KMS-11 (cell line): Measurements from ENCODE around the gene MAL.

Source experiments
- H2AFZ ChIP-seq: fragments of 200-600 bp; sonication (generic); 2 replicates; pipeline ENCODE4 v1.6.1; 2016; ENCODE audit warnings: antibody characterized with exemption, mixed run types, low read depth
- H3K27ac ChIP-seq: fragments of 200-600 bp; sonication (generic); 2 replicates; pipeline ENCODE4 v1.6.1; 2016; ENCODE audit warnings: mild to moderate bottlenecking, mixed run types
- H3K27me3 ChIP-seq: fragments of 200-600 bp; sonication (generic); 2 replicates; pipeline ENCODE4 v1.6.1; 2017; ENCODE audit warnings: mild to moderate bottlenecking, low read depth, mixed run types, moderate library complexity; ENCODE audit not compliant: insufficient read depth
- H3K36me3 ChIP-seq: fragments of 200-600 bp; sonication (generic); 2 replicates; pipeline ENCODE4 v1.6.1; 2017; ENCODE audit warnings: mild to moderate bottlenecking, mixed run types; ENCODE audit not compliant: insufficient read depth
- H3K4me1 ChIP-seq: fragments of 200-600 bp; sonication (generic); 2 replicates; pipeline ENCODE4 v1.6.1; 2016; ENCODE audit warnings: mild to moderate bottlenecking, low read depth, mixed run types; ENCODE audit not compliant: poor library complexity, severe bottlenecking
- H3K4me2 ChIP-seq: fragments of 200-600 bp; sonication (generic); 2 replicates; pipeline ENCODE4 v1.7.0; 2016; ENCODE audit warnings: mild to moderate bottlenecking, mixed run types
- H3K4me3 ChIP-seq: fragments of 200-600 bp; sonication (generic); IDR thresholded peaks from 2 replicates; pipeline ENCODE4 v1.6.1; 2017; ENCODE audit warnings: low read depth, low read length, mixed read lengths; ENCODE audit not compliant: insufficient read depth
- H3K79me2 ChIP-seq: fragments of 200-600 bp; sonication (generic); 2 replicates; pipeline ENCODE4 v1.6.1; 2016; ENCODE audit warnings: low read depth, mixed run types; ENCODE audit not compliant: insufficient read depth
- H3K9ac ChIP-seq: fragments of 200-600 bp; sonication (generic); 2 replicates; pipeline ENCODE4 v1.6.1; 2016; ENCODE audit warnings: mild to moderate bottlenecking, mixed run types
- H4K20me1 ChIP-seq: fragments of 200-600 bp; sonication (generic); 2 replicates; pipeline ENCODE4 v1.6.1; 2016; ENCODE audit warnings: mild to moderate bottlenecking, mixed run types; ENCODE audit not compliant: insufficient read depth
- CTCF ChIP-seq: fragments of 200-600 bp; sonication (generic); conservative IDR thresholded peaks from 2 replicates; pipeline ENCODE4 v1.6.1; 2017; ENCODE audit warnings: low read depth, mild to moderate bottlenecking, antibody characterized with exemption, low read length, moderate library complexity, mixed read lengths

Gene MAL

GRCh38 chr2:95072424-95072823 is 46.9 kb downstream of the MAL start:
- no peak overlapping the region for H3K4me2 ChIP-seq
- no peak overlapping the region for H3K9ac ChIP-seq
- no peaks in the 10 kb centered on the region for H3K79me2 ChIP-seq
- H3K36me3 ChIP-seq, result no peaks in the 10 kb centered on the region
- H3K27me3 ChIP-seq, result no peaks in the 10 kb centered on the region
- no peaks in the 10 kb centered on the region for H4K20me1 ChIP-seq
- H3K27ac ChIP-seq, result no peak overlapping the region
- H2AFZ ChIP-seq, result no peak overlapping the region
- no peak for TF ChIP-seq CTCF
- no peak overlapping the region for H3K4me3 ChIP-seq
- H3K4me1 ChIP-seq, result no peaks in the 10 kb centered on the region

DNA sequence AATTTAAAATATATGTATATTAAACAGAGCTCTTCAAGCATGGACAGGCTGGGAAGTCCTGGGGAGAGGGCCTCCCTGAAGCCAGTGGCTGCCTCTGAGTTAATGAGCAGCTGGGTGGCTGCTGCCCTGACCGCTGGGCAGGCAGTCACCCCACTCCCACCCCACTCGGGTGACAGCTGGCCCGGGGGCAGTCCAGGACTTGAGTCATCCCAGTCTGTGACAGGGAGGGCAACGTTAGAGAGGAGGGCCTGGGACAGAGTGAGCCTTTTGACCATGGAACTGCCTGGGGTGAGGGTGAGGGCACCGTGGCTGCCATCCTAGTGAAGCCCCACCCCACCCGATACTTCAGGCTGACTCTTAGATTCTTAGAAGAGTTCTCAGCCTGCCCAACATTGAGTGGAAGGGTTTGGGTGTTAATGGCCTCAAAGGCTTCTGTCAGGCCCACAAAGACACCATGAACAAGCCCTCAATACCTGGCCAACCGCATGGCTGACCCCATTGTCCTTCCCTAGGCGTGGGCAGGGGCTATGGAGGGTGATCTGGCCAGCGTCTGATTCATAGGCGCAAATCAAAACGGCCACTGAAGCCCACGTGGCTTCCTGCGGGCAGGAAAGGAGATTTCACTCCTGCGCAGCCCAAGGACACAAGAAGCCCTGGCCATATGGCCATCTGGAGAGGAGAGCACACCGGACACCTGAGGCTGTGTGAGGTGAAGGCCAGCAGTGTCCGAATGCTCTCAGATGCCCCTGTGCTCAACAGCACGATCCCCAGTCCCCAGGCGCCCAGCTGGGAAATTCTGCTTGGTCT is 48.6 kb downstream of the MAL start:
- Histone ChIP-seq H3K9ac (no peak overlapping the region), H3K79me2 (no peaks in the 10 kb centered on the region), H2AFZ (no peak overlapping the region), H3K4me3 (no peak overlapping the region), H3K36me3 (no peaks in the 10 kb centered on the region), H3K27me3 (no peaks in the 10 kb centered on the region), H3K27ac (no peak overlapping the region), H3K4me2 (no peak overlapping the region), H3K4me1 (no peaks in the 10 kb centered on the region), H4K20me1 (no peaks in the 10 kb centered on the region)
- no peak for TF ChIP-seq CTCF

GRCh38 chr2:95074663-95075439 is 49.3 kb downstream of the MAL start:
- Histone ChIP-seq H3K36me3 (no peaks in the 10 kb centered on the region), H3K4me2 (no peak overlapping the region), H4K20me1 (no peaks in the 10 kb centered on the region), H3K4me3 (no peak overlapping the region), H2AFZ (no peak overlapping the region), H3K27me3 (no peaks in the 10 kb centered on the region), H3K79me2 (no peaks in the 10 kb centered on the region), H3K4me1 (no peaks in the 10 kb centered on the region), H3K9ac (no peak overlapping the region), H3K27ac (no peak overlapping the region)
- TF ChIP-seq CTCF, result no peak

DNA sequence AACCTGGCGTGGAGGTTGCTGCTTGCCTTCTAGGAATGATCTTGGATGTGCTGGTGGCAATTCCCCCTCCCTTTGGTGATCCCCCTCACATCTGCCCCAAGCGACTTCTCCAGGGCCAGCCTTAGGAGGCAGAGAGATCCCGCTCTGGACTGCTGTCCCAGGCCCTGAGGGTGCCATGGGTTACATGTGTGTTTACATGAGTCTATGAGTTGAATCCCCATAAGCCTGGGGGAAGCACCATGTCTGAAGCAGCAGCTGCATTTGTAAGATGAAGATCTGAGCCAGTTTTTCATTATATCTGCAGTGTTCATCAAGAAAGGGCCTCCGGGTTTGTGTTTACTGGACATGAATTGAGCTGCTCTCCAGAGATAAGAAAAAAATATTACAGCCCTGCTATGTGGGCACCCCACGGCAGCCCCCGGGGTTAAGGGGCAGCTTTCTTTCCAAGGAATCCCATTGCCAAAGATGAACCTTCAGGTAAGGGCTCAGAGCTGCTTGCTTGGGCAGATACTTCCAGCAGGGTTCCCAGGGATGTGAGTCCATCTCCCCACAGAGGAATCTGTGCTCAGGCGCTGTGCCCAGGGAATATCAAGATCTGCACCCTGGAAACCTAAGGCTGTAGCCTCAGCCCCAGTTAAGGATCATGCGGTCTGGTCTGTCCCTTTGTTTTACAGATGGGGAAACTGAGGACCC is 50.1 kb downstream of the MAL start:
- no peaks in the 10 kb centered on the region for H3K79me2 ChIP-seq
- TF ChIP-seq CTCF, result no peak
- H3K9ac ChIP-seq, result no peak overlapping the region
- H3K27me3 ChIP-seq, result no peaks in the 10 kb centered on the region
- no peaks in the 10 kb centered on the region for H3K36me3 ChIP-seq
- no peaks in the 10 kb centered on the region for H4K20me1 ChIP-seq
- H3K4me3 ChIP-seq, result no peak overlapping the region
- no peaks in the 10 kb centered on the region for H3K4me1 ChIP-seq
- H3K27ac ChIP-seq, result no peak overlapping the region
- H2AFZ ChIP-seq, result no peak overlapping the region
- H3K4me2 ChIP-seq, result no peak overlapping the region
